Loucy (cell line): ENCODE measurements around the gene CDO1.

ENCODE experiments used
- EZH2phosphoT487 ChIP-seq: fragments of 200-600 bp; IDR thresholded peaks from 2 replicates; pipeline ENCODE4 v1.6.1; 2018; ENCODE audit warnings: antibody characterized with exemption, mild to moderate bottlenecking, moderate library complexity, borderline replicate concordance
- TF ChIP-seq, protein P1 (sequence below): fragments of 200-600 bp; sonication (generic); conservative IDR thresholded peaks from 2 replicates; pipeline ENCODE4 v1.5.1; 2014; ENCODE audit warnings: mild to moderate bottlenecking, antibody characterized with exemption, low read length

DNA sequence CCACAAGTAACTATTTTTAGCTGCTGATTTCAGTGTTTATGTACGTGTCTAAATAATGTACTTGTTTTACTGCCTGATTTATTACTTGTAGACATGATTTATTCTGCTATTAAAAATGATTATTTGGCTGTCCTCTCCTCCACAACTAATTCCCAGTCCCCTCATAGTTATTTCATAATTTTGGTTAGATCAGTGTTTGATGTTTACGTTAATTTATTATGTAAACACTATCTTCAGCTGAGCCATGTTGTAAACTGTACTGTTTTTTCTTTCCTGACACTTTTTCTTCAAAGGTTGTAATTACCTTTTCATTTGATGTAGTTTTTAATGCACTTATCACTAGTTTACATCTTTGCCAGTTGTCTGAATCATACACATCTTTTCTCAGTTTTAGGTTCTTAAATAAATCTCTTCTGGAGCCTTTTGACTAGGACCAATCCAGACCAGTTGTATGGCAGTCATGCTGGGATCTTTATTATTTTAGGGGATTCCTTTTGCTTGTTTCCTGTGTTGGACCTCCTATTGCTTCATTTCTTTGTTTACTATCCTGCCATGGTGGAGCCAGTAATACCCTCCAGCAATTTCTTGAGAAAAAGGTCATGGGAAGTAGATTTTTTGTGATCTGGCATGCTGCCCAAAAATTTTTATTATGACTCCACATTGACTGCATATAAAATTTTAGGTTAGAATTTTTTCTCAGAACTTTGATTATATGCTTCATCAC lies 41.3 kb upstream of the CDO1 start:
- TF ChIP-seq, protein P1, sequence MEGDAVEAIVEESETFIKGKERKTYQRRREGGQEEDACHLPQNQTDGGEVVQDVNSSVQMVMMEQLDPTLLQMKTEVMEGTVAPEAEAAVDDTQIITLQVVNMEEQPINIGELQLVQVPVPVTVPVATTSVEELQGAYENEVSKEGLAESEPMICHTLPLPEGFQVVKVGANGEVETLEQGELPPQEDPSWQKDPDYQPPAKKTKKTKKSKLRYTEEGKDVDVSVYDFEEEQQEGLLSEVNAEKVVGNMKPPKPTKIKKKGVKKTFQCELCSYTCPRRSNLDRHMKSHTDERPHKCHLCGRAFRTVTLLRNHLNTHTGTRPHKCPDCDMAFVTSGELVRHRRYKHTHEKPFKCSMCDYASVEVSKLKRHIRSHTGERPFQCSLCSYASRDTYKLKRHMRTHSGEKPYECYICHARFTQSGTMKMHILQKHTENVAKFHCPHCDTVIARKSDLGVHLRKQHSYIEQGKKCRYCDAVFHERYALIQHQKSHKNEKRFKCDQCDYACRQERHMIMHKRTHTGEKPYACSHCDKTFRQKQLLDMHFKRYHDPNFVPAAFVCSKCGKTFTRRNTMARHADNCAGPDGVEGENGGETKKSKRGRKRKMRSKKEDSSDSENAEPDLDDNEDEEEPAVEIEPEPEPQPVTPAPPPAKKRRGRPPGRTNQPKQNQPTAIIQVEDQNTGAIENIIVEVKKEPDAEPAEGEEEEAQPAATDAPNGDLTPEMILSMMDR: no peak
- TF ChIP-seq EZH2phosphoT487: no peak
